SK-N-SH (cell line): Measurements from ENCODE around the gene SLC4A2. TPM values are rescaled to one million over a fixed set of nuclear protein-coding genes. Genes with fewer than 3 reads are reported as not detected.

Experiments used
- CTCF ChIA-PET: fragments of 300-600, 350-600 bp; formaldehyde crosslinking; extraction: SDS; loops from one replicate; lab custom pipeline; 2021; lab: Yijun Ruan, JAX
- POLR2A ChIA-PET: fragments of 350-600 bp; sonication (Branson Sonifier 250); formaldehyde crosslinking; extraction: SDS; loops from one replicate; lab custom pipeline; 2020; ENCODE audit warnings: antibody characterized with exemption, inconsistent platforms; lab: Yijun Ruan, JAX
- DNase-seq: peaks from one replicate; pipeline ENCODE4 v3.0.0; 2012
- H2AFZ ChIP-seq: fragments of 200-600 bp; sonication (generic); 2 replicates; pipeline ENCODE4 v1.8.1; 2016; ENCODE audit warnings: antibody characterized with exemption, mild to moderate bottlenecking, low read depth
- H3F3A ChIP-seq: fragments of 200-600 bp; sonication (generic); replicated peaks from 2 replicates; pipeline ENCODE3; 2016; ENCODE audit warnings: antibody characterized with exemption, mild to moderate bottlenecking; ENCODE audit not compliant: insufficient read depth
- H3K27ac ChIP-seq, 2 experiments: fragments of 200-500 bp in 1 of 2; fragments of 200-600 bp in 1 of 2; sonication (Bioruptor generic) in 1 of 2; sonication (generic), shearing (Covaris generic) in 1 of 2; 2 replicates each; pipeline versions ENCODE4 v1.5.1 to v1.6.1; 2014 to 2016; ENCODE audit warnings: low read depth in 2 of 2, inconsistent platforms in 1 of 2, low read length in 1 of 2, mild to moderate bottlenecking in 1 of 2, mixed read lengths in 1 of 2
- H3K27me3 ChIP-seq: fragments of 200-600 bp; sonication (generic), shearing (Covaris generic); 2 replicates; pipeline ENCODE4 v1.6.1; 2016; ENCODE audit warnings: mixed run types; ENCODE audit not compliant: insufficient read depth
- H3K36me3 ChIP-seq, 2 experiments: fragments of 200-500 bp in 1 of 2; fragments of 200-600 bp in 1 of 2; sonication (Bioruptor generic) in 1 of 2; sonication (generic) in 1 of 2; replicated peaks in 1 of 2; 2 replicates each; pipeline versions ENCODE3 to v1.5.1; 2014 to 2016; ENCODE audit warnings: low read length in 1 of 2, mild to moderate bottlenecking in 1 of 2; ENCODE audit not compliant: insufficient read depth in 2 of 2, control insufficient read depth in 1 of 2
- H3K4me1 ChIP-seq, 2 experiments: fragments of 200-500 bp in 1 of 2; fragments of 200-600 bp in 1 of 2; sonication (Bioruptor generic) in 1 of 2; sonication (generic), shearing (Covaris generic) in 1 of 2; 2 replicates each; pipeline versions ENCODE4 v1.5.1 to v1.6.1; 2014 to 2016; ENCODE audit warnings: low read depth in 1 of 2, low read length in 1 of 2, mixed run types in 1 of 2; ENCODE audit not compliant: insufficient read depth in 2 of 2, control insufficient read depth in 1 of 2
- H3K4me2 ChIP-seq: fragments of 200-600 bp; sonication (generic), shearing (Covaris generic); 2 replicates; pipeline ENCODE4 v1.6.1; 2017; ENCODE audit warnings: mixed run types
- H3K4me3 ChIP-seq, 2 experiments: fragments of 200-500 bp in 1 of 2; fragments of 200-600 bp in 1 of 2; sonication (Bioruptor generic) in 1 of 2; sonication (generic), shearing (Covaris generic) in 1 of 2; 2 replicates each; pipeline versions ENCODE4 v1.5.1 to v1.8.1; 2014 to 2016; ENCODE audit warnings: low read depth in 2 of 2, inconsistent platforms in 1 of 2, low read length in 1 of 2, mild to moderate bottlenecking in 1 of 2, mixed read lengths in 1 of 2, moderate library complexity in 1 of 2
- H3K79me2 ChIP-seq: fragments of 200-600 bp; sonication (generic); 2 replicates; pipeline ENCODE4 v1.8.1; 2017; ENCODE audit warnings: mild to moderate bottlenecking; ENCODE audit not compliant: insufficient read depth
- H3K9ac ChIP-seq: fragments of 200-600 bp; sonication (generic); 2 replicates; pipeline ENCODE4 v1.6.1; 2017; ENCODE audit warnings: mixed run types
- H3K9me2 ChIP-seq: fragments of 200-600 bp; sonication (generic); 2 replicates; pipeline ENCODE4 v1.6.1; 2017; ENCODE audit warnings: mixed run types
- H3K9me3 ChIP-seq: fragments of 200-600 bp; sonication (generic); 2 replicates; pipeline ENCODE4 v1.6.1; 2017; ENCODE audit warnings: mixed run types, mild to moderate bottlenecking, moderate library complexity
- H4K20me1 ChIP-seq: fragments of 200-600 bp; sonication (generic); 2 replicates; pipeline ENCODE4 v1.6.1; 2017; ENCODE audit warnings: mild to moderate bottlenecking, mixed run types; ENCODE audit not compliant: insufficient read depth
- CHD2 ChIP-seq: fragments of 150-350 bp; IDR thresholded peaks from 2 replicates; pipeline ENCODE4 v1.6.1; 2018; ENCODE audit warnings: low read length; ENCODE audit not compliant: partially characterized antibody
- EZH2phosphoT487 ChIP-seq: fragments of 200-600 bp; sonication (generic); IDR thresholded peaks from 2 replicates; pipeline ENCODE4 v1.6.1; 2017; ENCODE audit warnings: low read depth, mixed run types, mild to moderate bottlenecking, antibody characterized with exemption, moderate library complexity, borderline replicate concordance
- GABPA ChIP-seq: IDR thresholded peaks from 2 replicates; pipeline ENCODE4 v1.4.0; 2012; ENCODE audit warnings: low read depth, mild to moderate bottlenecking
- RAD21 ChIP-seq: IDR thresholded peaks from 2 replicates; pipeline ENCODE4 v1.6.1; 2012; ENCODE audit warnings: mild to moderate bottlenecking, low read length
- RCOR1 ChIP-seq: fragments of 150-350 bp; IDR thresholded peaks from 2 replicates; pipeline ENCODE4 v1.6.1; 2017; ENCODE audit warnings: antibody characterized with exemption, low read length
- TAF1 ChIP-seq: IDR thresholded peaks from 2 replicates; pipeline ENCODE4 v1.6.1; 2012; ENCODE audit warnings: low read depth, mild to moderate bottlenecking, low read length, moderate library complexity, borderline replicate concordance
- TCF12 ChIP-seq: IDR thresholded peaks from 2 replicates; pipeline ENCODE4 v1.4.0; 2012
- WGBS: methylation state at CpG from one replicate; pipeline ENCODE4 v1.1.6; 2017; ENCODE audit warnings: low lambda C conversion rate; 5-methylcytosine and 5-hydroxymethylcytosine counted together
- polyA plus RNA-seq, 3 experiments: library from polyadenylated mRNA; depleted of rRNA; stranded (reverse); fragments of >200 nt; gene quantifications; 2 replicates each; pipeline ENCODE4 v1.2.3, GENCODE V29; 2012

The SLC4A2 gene
- polyA plus RNA-seq, 1 of the 3 experiments (the other 2 are of a cell fraction), result 167 TPM

GRCh38 chr7:151125470-151125845, 66.1 kb downstream of the SLC4A2 start:
- H3K27me3 ChIP-seq, result no peaks in the 10 kb centered on the region
- H3K36me3 ChIP-seq, result peaks cover 28 to 82% of the 10 kb centered on the region in 2 experiments
- peaks cover 24% of the 10 kb centered on the region for H4K20me1 ChIP-seq
- TF ChIP-seq RCOR1 (no peak), CHD2 (no peak), GABPA (no peak), TCF12 (no peak), EZH2phosphoT487 (no peak), RAD21 (no peak)
- H3K9me2 ChIP-seq, result no peaks in the 10 kb centered on the region
- peaks cover 18% of the 10 kb centered on the region; the same call in 1 of the 2 replicates for H3K79me2 ChIP-seq
- peaks cover 4% of the 10 kb centered on the region for H3F3A ChIP-seq
- H3K4me3 ChIP-seq, result no peak overlapping the region
- no peak overlapping the region for H3K27ac ChIP-seq
- POLR2A ChIA-PET, result no interaction called here
- CTCF ChIA-PET, result interaction anchor here (0.8 to 18.0 kb wide), 10 partner anchors 15 to 119 kb away, joined by 4 to 243 read pairs (median 10); partner anchors contain the start of gene GBX1
- peaks cover 0 to 7% of the 10 kb centered on the region in 2 experiments; a peak in 1 of 4 replicates for H3K4me1 ChIP-seq
- no peak overlapping the region for H3K4me2 ChIP-seq
- no peak for DNase-seq
- no peak overlapping the region for H3K9ac ChIP-seq
- no peak overlapping the region for H2AFZ ChIP-seq
- H3K9me3 ChIP-seq, result no peaks in the 10 kb centered on the region
- 96% methylated on average over 19 of the region's 22 CpGs for WGBS

DNA sequence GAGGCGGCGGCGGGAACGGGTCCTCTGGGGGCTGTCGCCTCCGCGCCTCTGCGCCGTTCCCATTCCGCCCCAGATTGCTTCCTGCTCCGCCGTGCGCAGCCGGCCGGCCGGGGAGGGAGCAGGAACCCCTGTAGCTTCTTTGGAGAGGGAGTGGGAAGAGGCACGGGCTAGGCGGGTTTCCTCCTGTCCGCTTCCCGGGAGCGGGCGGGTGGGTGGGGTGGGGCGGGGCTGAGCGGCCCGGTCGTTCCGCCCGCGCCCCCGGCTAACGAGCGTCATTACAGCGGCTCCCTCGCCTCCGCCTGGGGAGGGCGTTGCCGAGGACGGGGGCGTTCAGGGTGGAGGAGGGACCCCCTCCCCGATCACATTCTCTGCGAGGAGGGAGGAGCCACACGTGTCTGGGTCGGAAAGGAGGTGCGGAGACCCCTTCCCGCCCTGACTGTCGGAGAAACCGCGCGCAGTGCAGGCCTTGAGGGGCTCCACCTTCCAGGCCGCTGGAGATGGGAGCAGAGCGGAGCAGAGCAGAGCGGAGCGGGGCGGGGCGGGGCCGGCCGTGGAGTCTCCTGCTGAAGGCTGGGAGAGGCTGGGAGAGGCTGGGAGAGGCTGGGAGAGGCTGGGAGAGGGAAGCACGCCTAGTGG, 66.6 kb downstream of the SLC4A2 start:
- Histone ChIP-seq H3K4me2 (no peak overlapping the region), H3K9me3 (no peaks in the 10 kb centered on the region), H3K27me3 (no peaks in the 10 kb centered on the region), H3K27ac (no peak overlapping the region), H2AFZ (no peak overlapping the region), H3K4me1 (peaks cover 0 to 12% of the 10 kb centered on the region in 2 experiments; a peak in 1 of 4 replicates), H3K9ac (no peak overlapping the region), H3K79me2 (peaks cover 18% of the 10 kb centered on the region; the same call in 1 of the 2 replicates), H3K36me3 (peaks cover 30 to 82% of the 10 kb centered on the region in 2 experiments), H3F3A (peaks cover 4% of the 10 kb centered on the region), H3K9me2 (no peaks in the 10 kb centered on the region), H4K20me1 (peaks cover 24% of the 10 kb centered on the region), H3K4me3 (no peak overlapping the region)
- WGBS, result 97% methylated on average over 58 of the region's 58 CpGs
- POLR2A ChIA-PET, result no interaction called here
- TF ChIP-seq RCOR1, result no peak
- no peak for TF ChIP-seq TAF1
- no peak for TF ChIP-seq GABPA
- DNase-seq, result no peak
- CTCF ChIA-PET, result interaction anchor here (0.8 to 18.0 kb wide), 8 partner anchors 16 to 118 kb away, joined by 4 to 243 read pairs (median 13); partner anchors contain the start of gene GBX1

Other genes starting within 250 kb of the SLC4A2 start
- not detected in 2 replicates for gene AOC1, start 207.1 kb upstream of the SLC4A2 start, polyA plus RNA-seq (2012; rRNA removed)
- 2.2 and 6.4 TPM in 2 replicates for gene KCNH2, start 81.3 kb upstream of the SLC4A2 start, polyA plus RNA-seq (2012; rRNA removed)
- gene NOS3, start 68.6 kb upstream of the SLC4A2 start, polyA plus RNA-seq (2012; rRNA removed), result 0.15 and 0.41 TPM in 2 replicates
- gene ATG9B, start 35.1 kb upstream of the SLC4A2 start, polyA plus RNA-seq (2012; rRNA removed), result 0.52 and 0.67 TPM in 2 replicates
- gene ABCB8, start 31.1 kb upstream of the SLC4A2 start, polyA plus RNA-seq (2012; rRNA removed), result 36.0 and 38.3 TPM in 2 replicates
- gene ASIC3, start 11.1 kb upstream of the SLC4A2 start, polyA plus RNA-seq (2012; rRNA removed), result 4.0 and 4.5 TPM in 2 replicates
- gene CDK5, start 1.7 kb upstream of the SLC4A2 start, polyA plus RNA-seq (2012; rRNA removed), result 123 and 125 TPM in 2 replicates
- 125 and 148 TPM in 2 replicates for gene FASTK, start 21.2 kb downstream of the SLC4A2 start, polyA plus RNA-seq (2012; rRNA removed)
- gene TMUB1, start 23.9 kb downstream of the SLC4A2 start, polyA plus RNA-seq (2012; rRNA removed), result 37.8 and 60.6 TPM in 2 replicates
- gene AGAP3, start 26.9 kb downstream of the SLC4A2 start, polyA plus RNA-seq (2012; rRNA removed), result 108 and 126 TPM in 2 replicates
- not detected in 2 replicates for gene GBX1, start 108.1 kb downstream of the SLC4A2 start, polyA plus RNA-seq (2012; rRNA removed)
- gene ASB10, start 127.7 kb downstream of the SLC4A2 start, polyA plus RNA-seq (2012; rRNA removed), result not detected in 2 replicates
- gene H2BK1, start 150.9 kb downstream of the SLC4A2 start, polyA plus RNA-seq (2012; rRNA removed), result not detected in 2 replicates
- gene ABCF2, start 167.6 kb downstream of the SLC4A2 start, polyA plus RNA-seq (2012; rRNA removed), result 75.4 and 102 TPM in 2 replicates
- 60.4 and 68.6 TPM in 2 replicates for gene CHPF2, start 172.9 kb downstream of the SLC4A2 start, polyA plus RNA-seq (2012; rRNA removed)
- 60.5 and 62.8 TPM in 2 replicates for gene SMARCD3, start 189.1 kb downstream of the SLC4A2 start, polyA plus RNA-seq (2012; rRNA removed)